HG02840 (cell line): Measurements from ENCODE around the gene JMJD6.

Experiments
- ATAC-seq: cut with Tn5 transposase; IDR thresholded peaks from one replicate; pipeline ENCODE4 v1.9.1; 2021; ENCODE audit warnings: mild to moderate bottlenecking, moderate library complexity, moderate number of reproducible peaks; ENCODE audit not compliant: unreplicated experiment, low FRiP score

Gene JMJD6

DNA sequence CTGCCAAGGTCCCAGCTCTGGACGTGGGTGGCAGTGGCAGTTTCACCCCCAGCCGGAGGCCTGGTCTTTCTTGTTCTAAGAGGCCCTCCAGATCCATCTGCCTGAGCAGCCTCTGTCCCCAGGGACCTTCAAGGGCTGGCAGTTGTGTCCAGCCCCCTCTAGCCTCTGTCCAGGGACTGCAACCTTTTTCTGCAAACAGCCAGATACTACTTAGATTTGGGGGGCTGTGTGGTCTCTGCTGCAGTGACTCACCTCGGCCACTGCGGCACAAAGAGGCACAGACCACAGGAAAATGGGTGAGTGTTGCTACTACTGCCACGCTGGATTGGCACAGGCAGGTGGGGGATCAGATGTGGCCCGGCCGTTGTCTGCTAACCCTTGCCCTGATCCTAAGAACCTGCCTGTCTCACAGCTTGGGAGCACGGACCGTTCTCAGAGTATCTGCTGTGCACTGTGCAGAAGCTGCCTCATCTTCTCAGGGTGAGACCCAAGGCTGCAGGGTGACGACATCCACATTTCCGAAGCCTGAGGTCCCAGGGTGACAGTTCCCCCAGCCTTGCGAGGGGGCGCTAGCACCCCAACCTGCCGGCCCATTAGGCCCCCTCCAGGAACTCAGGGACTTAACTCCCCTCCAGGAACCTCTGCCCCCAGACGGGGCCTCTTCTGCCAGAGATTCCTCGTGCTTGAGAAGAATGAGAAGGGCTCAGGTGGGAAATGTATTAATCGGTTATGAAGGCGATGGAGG is 43.2 kb downstream of the JMJD6 start:
- no peak for ATAC-seq

DNA sequence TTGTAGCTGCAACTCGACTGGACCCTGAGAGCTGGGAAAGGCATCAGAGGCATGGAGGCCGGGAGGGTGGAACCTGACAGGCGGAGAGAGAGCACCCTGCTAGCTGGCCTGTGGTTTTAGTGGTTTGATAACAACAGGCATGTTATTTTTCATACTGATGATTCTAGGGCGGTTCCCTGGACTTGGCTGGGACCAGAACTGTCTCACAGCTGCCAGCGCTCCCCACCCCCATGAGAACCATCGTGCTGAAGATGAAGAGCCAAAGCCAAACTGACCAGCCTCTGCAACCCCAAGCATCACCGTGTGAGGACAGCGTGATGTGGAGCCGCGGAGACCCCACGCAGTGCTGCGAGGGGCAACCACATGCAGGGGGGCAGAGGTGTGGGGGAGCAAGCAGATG is 44.1 kb downstream of the JMJD6 start:
- ATAC-seq = no peak

DNA sequence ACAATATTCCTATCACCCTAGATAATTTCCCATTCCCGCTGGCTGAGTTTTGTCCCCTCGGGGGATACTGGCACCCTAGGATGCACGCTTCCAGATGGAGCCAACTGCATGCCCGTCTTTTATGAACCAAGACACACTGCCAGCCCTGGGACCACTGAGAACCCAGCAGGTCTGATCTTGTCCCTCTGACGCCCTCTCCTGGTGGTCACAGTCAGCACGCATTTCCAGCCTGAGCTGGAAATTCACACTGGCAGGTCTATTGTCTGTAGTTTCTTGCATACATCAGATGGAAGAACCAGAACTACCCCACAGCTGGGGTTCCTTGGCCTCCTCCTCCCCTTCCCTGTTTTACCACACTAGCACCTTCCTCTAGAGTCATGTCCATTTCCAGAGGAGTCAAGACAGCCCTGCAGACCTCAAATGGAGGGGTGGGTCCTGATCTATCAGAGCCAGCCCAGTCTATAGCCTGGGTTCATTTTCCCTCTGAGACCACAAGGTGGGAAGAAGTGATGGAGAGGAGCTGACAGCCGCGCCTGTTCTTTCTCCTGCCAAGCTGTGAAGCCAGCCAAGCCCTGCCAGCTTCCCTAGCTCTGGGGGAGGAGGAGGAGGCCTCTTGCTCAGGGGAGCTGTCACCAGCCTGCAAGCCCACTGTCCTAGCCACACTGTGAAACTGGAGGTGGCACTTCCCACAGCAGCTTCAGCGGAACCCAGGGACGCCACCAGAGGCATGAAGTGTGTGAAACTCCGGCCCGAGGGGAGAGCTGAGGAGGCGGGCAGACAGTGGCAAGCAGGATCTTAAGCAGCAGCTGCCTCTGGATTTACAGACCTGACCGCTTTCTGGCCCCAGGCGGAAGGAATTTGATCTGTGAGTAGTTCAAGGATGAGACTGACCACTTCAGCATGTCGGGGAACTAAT is 44.9 kb downstream of the JMJD6 start:
- no peak for ATAC-seq

DNA sequence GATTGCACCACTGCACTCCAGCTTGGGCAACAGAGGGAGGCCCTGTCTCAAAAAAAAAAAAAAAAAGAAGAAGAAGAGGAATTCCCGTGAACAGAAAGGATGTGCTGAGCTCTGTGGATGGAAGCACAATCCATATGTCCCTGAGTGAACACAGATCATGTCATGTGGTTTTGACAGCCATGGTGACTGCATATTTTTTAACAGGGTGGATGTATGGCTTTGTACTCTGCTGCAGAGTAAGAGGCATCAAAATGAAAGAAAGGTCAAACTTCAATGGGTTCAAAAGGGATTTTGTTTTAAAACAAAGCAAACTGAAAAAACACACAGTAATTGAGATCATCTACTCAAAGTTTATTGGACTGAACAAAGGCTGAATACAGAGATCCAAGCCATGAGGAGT is 47.2 kb downstream of the JMJD6 start:
- no peak for ATAC-seq

DNA sequence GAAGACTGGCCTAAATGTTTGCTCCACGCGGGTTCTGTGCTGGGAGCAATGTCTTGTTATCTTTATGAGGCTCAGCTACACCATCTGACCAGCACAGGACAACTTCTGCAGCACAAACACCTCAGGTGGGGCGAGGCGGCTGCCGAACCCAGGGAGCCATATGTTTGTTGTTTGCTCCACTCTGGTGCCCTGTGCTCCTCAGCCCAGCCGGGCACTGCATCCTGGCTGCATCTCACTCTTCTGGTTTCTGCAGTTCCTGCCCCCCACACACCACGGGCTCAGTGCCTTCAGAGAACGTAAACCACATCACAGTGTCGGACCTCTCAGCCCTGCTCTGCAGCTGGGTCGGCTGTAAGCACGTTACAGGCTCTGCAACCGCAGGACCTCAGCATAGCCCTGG is 48.1 kb downstream of the JMJD6 start:
- no peak for ATAC-seq

DNA sequence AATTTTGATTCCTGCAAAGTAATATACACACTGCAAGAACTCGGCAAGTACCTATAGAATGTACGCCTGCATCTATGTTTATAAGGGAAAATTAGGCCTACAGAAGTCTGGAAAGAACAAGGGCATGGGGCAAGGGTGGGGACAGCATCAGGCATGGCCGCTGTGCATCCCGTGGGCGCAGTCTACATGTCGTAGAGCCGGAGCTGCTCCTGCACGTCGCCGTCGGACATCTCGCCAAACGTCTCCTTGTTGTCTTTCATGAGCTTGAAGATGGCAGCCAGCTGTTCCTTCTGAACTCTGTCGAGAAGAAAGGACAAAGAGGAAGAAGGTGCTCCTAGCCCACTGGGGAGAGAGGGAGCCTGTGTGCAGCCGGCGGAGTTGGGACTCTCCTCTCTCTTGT is 49.0 kb downstream of the JMJD6 start:
- ATAC-seq = no peak

DNA sequence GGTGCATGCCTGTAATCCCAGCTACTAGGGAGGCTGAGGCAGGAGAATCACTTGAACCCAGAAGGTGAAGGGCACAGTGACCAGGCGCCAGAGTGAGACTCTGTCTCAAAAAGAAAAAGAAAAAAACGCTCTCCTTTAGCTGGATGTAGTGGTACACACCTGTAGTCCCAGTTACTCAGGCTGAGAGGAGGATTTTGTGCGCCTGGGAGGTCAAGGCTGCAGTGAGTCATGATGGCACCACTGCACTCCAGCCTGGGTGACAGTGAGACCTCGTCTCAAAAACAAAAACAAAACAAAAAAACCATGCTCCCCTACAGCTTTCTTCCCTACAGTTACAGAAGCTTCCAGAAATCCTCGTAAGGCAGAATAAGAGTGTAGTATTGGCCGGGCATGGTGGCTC is 49.8 kb downstream of the JMJD6 start:
- ATAC-seq = no peak

DNA sequence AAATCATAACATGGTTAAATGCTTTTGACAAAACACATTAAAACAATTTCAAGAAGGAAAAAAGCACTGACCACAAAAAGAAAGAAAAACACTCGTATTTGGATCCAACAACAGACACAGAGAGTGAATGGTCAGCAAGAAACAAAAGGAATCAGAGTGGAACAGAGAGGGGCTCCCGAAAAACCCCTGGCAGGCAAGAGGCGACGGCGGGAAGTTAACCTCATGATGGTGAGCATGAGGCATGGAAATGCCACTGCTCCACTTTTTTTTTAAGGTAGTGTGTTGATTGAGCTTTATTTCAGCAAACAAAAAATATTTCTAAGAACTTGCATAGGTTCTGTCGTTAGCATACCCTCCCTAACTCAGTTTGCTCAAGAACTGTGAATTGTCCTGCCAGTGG is 50.8 kb downstream of the JMJD6 start:
- ATAC-seq = no peak

DNA sequence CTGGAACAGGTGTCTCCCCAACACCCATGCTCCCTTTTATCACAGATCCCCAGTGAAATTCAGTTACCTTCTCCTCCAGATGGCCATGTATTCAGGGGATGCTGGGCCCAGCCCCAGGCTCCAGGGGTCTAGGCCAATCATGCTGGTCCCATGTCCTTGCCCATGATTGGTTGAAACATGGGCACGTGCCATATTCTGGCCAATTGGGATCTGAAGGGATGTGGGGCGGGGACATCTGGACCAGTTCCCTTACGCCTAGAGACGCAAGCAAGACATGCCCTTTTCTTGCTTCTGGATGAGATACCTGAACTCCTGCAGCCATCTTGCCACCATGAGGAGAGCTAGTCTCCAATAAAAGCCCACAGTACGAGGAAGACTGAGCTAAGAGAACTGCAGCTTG is 51.8 kb downstream of the JMJD6 start:
- ATAC-seq = no peak

DNA sequence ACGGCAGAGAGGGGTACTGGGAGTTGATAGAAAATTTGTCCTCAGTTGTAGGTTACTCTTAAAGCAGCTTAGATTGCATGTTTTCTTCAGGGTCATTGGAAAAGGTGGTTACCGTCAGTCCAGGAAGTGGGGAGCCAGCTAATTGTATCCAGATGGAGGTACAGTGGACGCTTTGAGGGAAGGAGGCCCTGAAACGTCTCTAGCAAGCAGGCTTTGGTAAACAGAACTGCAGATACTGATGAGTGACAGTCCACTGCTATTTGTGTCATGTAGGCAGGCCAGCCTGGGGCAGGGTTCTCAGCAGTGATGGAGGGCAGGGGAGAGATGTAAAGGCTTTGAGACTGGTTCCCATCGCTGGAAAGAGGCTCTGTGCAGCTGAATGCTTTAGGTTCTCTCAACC is 52.7 kb downstream of the JMJD6 start:
- no peak for ATAC-seq

DNA sequence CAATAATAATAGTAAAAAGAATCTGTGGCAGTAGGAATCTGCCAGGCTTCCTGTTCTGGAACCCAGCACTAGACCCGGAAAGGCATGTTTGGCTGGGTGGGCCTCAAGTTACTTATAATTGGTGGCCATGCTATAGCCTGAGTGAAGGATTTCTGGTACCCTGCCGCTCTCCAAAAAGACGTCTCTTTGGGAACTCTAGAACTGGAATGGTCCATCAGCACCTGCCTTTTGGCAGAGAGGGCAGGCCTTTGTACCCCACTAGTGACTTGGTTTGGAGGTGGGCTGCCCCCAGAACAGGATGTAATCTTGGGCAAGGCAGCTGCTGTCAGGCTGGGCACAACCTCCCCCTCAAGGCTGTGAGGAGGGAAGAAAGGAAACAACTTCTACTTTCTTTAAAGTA is 53.5 kb downstream of the JMJD6 start:
- ATAC-seq = no peak

DNA sequence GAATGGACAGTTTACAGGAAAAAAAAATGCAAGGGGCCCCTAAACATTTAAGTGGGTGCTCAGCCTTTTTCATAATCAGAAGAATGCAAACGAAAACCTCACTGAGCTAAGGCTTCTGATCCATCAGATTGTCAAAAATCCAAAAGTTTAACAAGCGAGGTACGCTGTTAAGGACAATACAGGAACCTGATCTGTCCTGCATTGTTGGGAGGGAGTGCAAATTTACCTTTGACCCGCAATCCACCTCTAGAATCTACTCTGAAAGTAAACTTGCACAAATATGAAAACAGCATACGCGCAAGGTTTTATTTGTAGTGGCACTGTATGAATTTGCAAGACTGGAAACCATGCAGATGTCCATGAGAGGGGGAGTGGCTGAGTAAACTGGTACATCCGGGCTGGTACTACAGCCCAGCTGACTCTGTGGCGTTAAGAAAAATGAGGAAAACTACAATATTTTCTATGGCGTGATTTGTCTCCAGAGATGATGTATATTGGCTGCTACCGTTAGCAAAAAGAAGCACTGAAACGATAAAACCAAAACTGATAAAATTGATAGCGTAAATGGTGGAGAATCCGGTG is 54.0 kb downstream of the JMJD6 start:
- no peak for ATAC-seq

DNA sequence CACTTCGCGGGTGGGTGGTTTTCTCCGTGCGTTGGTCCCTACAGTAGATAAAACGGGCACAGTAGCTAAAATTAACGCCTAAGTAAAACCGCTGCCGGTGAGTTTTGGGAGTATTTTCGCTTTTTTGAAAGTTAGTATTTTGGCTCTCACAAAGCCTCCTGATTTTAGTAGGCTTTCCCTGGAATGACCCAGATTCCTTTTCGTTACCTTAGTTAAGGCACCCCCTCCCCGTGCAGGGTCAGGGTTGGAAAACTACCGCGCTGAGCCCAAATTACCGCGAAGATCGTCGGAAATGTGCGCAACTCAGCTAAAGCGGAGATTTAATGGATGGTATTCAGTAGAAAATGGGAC is 54.5 kb downstream of the JMJD6 start:
- no peak for ATAC-seq

DNA sequence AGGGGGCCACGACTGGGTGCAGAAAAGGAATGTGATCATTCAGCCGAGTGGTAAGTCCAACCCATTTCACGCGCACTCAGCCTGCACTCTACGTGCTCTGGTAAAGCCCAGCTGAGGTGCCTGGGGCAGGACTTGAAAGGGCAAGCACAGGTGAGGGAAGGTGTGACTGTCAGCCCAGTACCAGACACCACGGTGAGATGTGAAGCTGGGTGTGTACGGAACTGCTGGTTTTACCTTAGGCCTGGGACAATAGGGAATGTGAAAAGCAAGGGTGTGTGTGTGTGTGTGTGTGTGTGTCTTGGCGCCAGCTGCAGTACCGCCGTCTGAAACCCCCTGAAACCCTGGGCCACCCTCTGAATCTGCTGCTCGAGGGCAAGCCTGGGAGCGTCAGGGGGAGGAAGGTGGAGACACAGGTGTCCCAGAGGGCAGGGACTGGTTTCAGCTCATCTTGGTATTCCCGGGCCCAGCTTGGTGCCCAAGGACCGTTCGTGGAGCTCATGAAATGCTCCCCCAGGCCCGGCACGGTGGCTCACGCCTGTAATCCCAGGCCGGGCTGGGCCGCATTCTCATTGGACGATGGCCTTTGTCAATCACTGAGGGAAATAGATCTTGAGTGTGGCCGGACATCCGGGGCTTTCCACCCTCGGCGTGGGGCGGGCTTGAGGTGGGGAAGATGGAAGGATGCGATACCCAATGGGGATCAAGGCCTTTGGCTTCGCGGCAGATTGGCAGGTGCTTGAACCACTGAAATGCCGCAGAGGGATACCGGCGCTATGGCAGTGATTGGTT is 55.1 kb downstream of the JMJD6 start:
- peak; percentile 97 for ATAC-seq

DNA sequence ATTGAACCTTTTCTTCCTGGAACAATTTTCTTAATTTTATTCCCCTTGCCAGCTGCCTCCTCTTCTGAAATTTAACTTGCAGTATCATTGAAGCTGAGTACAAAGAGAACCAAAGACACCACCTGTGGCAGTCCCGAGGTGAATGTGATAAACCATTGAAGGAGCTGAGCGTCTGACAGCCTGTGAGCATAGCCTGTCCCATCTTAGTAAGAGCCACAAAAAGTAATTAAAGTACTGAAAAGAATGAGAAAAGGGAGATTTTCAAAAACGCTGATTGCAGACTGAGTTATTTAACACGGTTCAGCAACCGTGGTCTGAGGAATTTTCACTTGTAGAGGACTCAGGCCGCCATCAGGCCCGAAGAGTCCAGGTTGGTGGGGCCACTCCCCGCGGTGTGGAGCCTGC is 55.7 kb downstream of the JMJD6 start:
- no peak for ATAC-seq

DNA sequence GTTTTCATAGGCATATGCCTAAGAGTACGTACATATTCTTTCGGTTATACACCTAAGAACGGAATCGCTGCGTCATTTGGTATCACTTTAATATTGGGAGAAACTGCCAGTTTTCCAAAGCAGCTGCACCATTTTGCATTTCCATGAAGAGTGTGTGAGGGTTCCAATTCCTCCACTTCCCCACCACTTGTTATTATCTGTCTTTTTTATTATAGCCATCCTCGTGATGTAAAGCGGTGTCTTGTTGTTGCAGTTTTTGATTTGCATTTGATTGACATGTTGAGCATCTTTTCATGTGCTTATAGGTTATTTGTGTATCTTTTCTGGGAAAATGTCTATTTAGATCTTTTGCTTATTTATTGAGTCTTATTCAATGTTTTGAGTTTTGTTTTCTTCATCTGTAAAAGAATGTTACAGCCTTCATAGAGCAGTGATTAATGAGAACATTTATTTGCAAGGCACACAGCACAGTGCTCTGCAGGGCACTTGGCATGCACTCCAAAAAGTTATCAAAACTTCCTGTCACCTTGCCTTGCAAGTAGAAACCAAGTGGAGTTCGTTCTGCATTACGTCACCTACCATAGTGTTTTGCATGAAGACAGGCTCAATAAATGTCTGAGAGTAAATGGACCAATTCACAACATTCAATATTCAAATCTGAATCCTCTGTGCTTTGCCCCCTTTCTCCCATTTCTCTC is 56.2 kb downstream of the JMJD6 start:
- ATAC-seq = no peak
